Loucy (cell line): ENCODE data around the gene EEF1G.

Experiments used
- H2AFZ ChIP-seq: fragments of 200-600 bp; sonication (generic); 2 replicates; pipeline ENCODE4 v1.6.0; 2016; ENCODE audit warnings: antibody characterized with exemption, mild to moderate bottlenecking, low read length, moderate library complexity
- H3F3A ChIP-seq: fragments of 200-600 bp; 2 replicates; pipeline ENCODE4 v1.6.0; 2016; ENCODE audit warnings: antibody characterized with exemption, low read depth, mild to moderate bottlenecking
- H3K27me3 ChIP-seq: fragments of 200-600 bp; sonication (generic); 2 replicates; pipeline ENCODE4 v1.6.1; 2014; ENCODE audit warnings: low read length, mild to moderate bottlenecking; ENCODE audit not compliant: insufficient read depth, poor library complexity, severe bottlenecking
- H3K36me3 ChIP-seq: fragments of 200-600 bp; sonication (generic); 2 replicates; pipeline ENCODE4 v1.6.1; 2016; ENCODE audit warnings: low read length; ENCODE audit not compliant: insufficient read depth
- H3K4me1 ChIP-seq: fragments of 200-600 bp; sonication (generic); 2 replicates; pipeline ENCODE4 v1.5.1; 2014; ENCODE audit warnings: low read length, mild to moderate bottlenecking; ENCODE audit not compliant: insufficient read depth, poor library complexity, severe bottlenecking
- H3K4me2 ChIP-seq: fragments of 200-600 bp; sonication (generic); 2 replicates; pipeline ENCODE4 v1.6.0; 2014; ENCODE audit warnings: antibody characterized with exemption, low read length, low read depth, mild to moderate bottlenecking; ENCODE audit not compliant: poor library complexity, severe bottlenecking
- H3K4me3 ChIP-seq: fragments of 200-600 bp; sonication (generic); 2 replicates; pipeline ENCODE4 v1.5.1; 2014; ENCODE audit warnings: low read length, mild to moderate bottlenecking, mixed read lengths; ENCODE audit not compliant: poor library complexity, severe bottlenecking
- H3K79me2 ChIP-seq: fragments of 200-600 bp; sonication (generic); 2 replicates; pipeline ENCODE4 v1.6.1; 2014; ENCODE audit warnings: low read length; ENCODE audit not compliant: insufficient read depth
- H3K9ac ChIP-seq: fragments of 200-600 bp; sonication (generic); 2 replicates; pipeline ENCODE4 v1.6.0; 2014; ENCODE audit warnings: mild to moderate bottlenecking, low read depth, low read length, moderate library complexity; ENCODE audit not compliant: poor library complexity, severe bottlenecking
- H3K9me2 ChIP-seq: fragments of 200-600 bp; sonication (generic); replicated peaks from 2 replicates; pipeline ENCODE4 v1.6.1; 2016; ENCODE audit warnings: low read depth, low read length, mixed read lengths
- H3K9me3 ChIP-seq: fragments of 200-600 bp; sonication (generic); 2 replicates; pipeline ENCODE4 v1.6.1; 2014; ENCODE audit warnings: mild to moderate bottlenecking, antibody characterized with exemption, low read length, low read depth; ENCODE audit not compliant: insufficient read depth
- H4K20me1 ChIP-seq: fragments of 200-600 bp; sonication (generic); 2 replicates; pipeline ENCODE4 v1.6.0; 2014; ENCODE audit warnings: antibody characterized with exemption, low read length, mild to moderate bottlenecking; ENCODE audit not compliant: insufficient read depth, poor library complexity, severe bottlenecking
- EZH2phosphoT487 ChIP-seq: fragments of 200-600 bp; IDR thresholded peaks from 2 replicates; pipeline ENCODE4 v1.6.1; 2018; ENCODE audit warnings: antibody characterized with exemption, mild to moderate bottlenecking, moderate library complexity, borderline replicate concordance
- TF ChIP-seq, protein P1 (sequence below): fragments of 200-600 bp; sonication (generic); conservative IDR thresholded peaks from 2 replicates; pipeline ENCODE4 v1.5.1; 2014; ENCODE audit warnings: mild to moderate bottlenecking, antibody characterized with exemption, low read length

Gene EEF1G

DNA sequence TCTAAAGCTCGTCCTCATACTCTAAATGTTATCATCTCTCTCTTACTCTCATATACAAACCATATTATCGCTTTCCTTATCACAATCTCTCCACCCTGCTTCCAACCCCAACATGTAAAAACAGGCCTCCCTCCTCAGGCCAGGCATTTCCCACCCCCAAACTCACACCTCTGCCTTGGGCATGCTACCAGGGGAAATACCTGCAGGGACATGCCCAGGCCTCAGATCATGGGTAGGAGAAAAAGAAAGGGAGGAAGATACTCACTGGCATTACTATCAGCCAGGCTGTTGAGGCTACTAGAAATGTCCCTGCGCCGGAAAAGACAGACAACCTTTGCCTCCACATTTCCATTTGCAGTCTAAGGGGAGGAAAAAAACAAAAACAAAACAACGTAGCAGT lies 26.2 kb upstream of the EEF1G start:
- Histone ChIP-seq H3K79me2 (peaks cover 60% of the 10 kb centered on the region), H3K27me3 (peaks cover 8% of the 10 kb centered on the region), H3K9ac (peak overlapping the region; percentile 100), H3K4me3 (peak overlapping the region; percentile 95), H2AFZ (no peak overlapping the region), H3K9me3 (no peaks in the 10 kb centered on the region), H3F3A (no peaks in the 10 kb centered on the region), H3K4me1 (peaks cover 21% of the 10 kb centered on the region), H3K4me2 (peak overlapping the region; percentile 95), H3K36me3 (peaks cover 33% of the 10 kb centered on the region; the same call in 1 of the 2 replicates), H4K20me1 (peaks cover 32% of the 10 kb centered on the region), H3K9me2 (no peaks in the 10 kb centered on the region)
- no peak for TF ChIP-seq EZH2phosphoT487
- TF ChIP-seq, protein P1, sequence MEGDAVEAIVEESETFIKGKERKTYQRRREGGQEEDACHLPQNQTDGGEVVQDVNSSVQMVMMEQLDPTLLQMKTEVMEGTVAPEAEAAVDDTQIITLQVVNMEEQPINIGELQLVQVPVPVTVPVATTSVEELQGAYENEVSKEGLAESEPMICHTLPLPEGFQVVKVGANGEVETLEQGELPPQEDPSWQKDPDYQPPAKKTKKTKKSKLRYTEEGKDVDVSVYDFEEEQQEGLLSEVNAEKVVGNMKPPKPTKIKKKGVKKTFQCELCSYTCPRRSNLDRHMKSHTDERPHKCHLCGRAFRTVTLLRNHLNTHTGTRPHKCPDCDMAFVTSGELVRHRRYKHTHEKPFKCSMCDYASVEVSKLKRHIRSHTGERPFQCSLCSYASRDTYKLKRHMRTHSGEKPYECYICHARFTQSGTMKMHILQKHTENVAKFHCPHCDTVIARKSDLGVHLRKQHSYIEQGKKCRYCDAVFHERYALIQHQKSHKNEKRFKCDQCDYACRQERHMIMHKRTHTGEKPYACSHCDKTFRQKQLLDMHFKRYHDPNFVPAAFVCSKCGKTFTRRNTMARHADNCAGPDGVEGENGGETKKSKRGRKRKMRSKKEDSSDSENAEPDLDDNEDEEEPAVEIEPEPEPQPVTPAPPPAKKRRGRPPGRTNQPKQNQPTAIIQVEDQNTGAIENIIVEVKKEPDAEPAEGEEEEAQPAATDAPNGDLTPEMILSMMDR = no peak

DNA sequence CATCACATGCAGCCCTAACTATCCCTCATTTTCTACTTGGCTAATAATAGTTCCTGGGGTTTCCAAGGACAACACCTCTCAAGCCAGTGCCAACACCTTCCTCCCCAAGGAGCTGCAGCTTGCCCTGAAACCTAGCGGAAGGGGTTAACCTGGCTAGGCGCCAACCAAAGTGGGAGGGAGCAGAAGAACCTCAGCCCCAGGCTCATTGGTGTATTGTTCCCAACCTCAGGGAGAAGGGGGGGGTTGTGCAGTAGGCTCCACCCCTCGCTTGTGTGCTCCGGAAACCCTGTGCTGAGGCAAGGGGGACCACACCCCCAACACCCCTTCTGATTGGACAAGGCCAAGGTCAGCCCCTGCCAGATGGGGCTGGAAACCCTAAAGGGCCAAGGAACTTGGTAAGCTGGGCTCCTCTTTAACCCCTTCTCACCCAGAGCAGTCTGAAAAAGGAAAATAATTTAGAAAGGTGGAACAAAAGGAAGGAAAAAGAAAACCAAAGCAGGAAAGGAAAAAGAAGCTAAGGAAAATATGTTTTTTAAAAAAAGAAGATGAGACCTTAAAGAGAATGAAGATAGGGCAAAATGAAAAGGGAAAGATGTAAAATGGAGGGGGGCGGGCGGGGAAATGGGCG lies 25.5 kb upstream of the EEF1G start:
- Histone ChIP-seq H3K9ac (peak overlapping the region; percentile 100), H3K9me2 (no peaks in the 10 kb centered on the region), H4K20me1 (peaks cover 32% of the 10 kb centered on the region), H3K27me3 (peaks cover 8% of the 10 kb centered on the region), H3K9me3 (no peaks in the 10 kb centered on the region), H3K79me2 (peaks cover 60% of the 10 kb centered on the region), H3F3A (no peaks in the 10 kb centered on the region), H3K4me1 (peaks cover 21% of the 10 kb centered on the region), H3K36me3 (peaks cover 40% of the 10 kb centered on the region; the same call in 1 of the 2 replicates), H3K4me2 (peak overlapping the region; percentile 95), H2AFZ (no peak overlapping the region), H3K4me3 (peak overlapping the region; percentile 95)
- TF ChIP-seq, protein P1 = no peak
- no peak for TF ChIP-seq EZH2phosphoT487

DNA sequence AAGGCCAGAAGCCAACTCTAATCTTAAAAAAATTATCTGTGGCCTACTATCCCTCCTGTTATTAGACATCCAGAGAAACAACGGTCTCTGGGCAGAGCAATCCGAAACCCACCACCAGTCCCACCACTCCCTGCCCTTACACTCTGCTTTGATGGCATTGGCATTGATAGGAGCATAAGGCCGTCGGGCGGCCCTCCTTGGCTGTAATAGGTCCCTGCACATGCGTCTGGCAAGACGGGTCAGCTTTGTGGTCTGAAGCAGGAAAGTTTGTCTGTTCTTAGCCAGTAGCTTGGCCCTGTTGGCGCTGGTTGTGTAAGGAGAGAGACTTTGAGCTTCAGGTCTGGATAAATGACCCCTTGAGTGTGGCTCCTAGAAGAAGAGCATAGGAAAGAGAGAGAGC lies 21.4 kb upstream of the EEF1G start:
- peaks cover 63% of the 10 kb centered on the region for H3K79me2 ChIP-seq
- no peak overlapping the region for H3K4me3 ChIP-seq
- H3K9me3 ChIP-seq = no peaks in the 10 kb centered on the region
- H3K4me1 ChIP-seq = peaks cover 32% of the 10 kb centered on the region
- H3K4me2 ChIP-seq = no peak overlapping the region
- no peaks in the 10 kb centered on the region for H3K27me3 ChIP-seq
- TF ChIP-seq, protein P1 = no peak
- no peak for TF ChIP-seq EZH2phosphoT487
- H4K20me1 ChIP-seq = peaks cover 41% of the 10 kb centered on the region
- no peaks in the 10 kb centered on the region for H3K9me2 ChIP-seq
- H3F3A ChIP-seq = peaks cover 12% of the 10 kb centered on the region
- H3K36me3 ChIP-seq = peaks cover 52% of the 10 kb centered on the region; the same call in 1 of the 2 replicates
- no peak overlapping the region for H3K9ac ChIP-seq
- H2AFZ ChIP-seq = no peak overlapping the region
